ENCODE results near the gene ZNF264.
"Not testable (repeated sequence)": the region's sequence is repeated elsewhere in the genome, so short reads cannot be mapped to it uniquely, and the experiment has no call there.

The ZNF264 gene

GRCh38 chr19:57191141-57192076 is at the start of gene ZNF264:
ZNF264 (plus strand) TSS chr19:57191500; CDS start chr19:57191914, 414 bp downstream.
- DNase-seq (ENCODE audit: low read depth in 3 of 3): peak; percentile 81 to 87 (median 82)

GRCh38 chr19:57141699-57142098 is 49.6 kb upstream of the ZNF264 start:
- DNase-seq (ENCODE audit: low read depth in 3 of 3): no peak

GRCh38 chr19:57152921-57153320 is 38.4 kb upstream of the ZNF264 start:
- no peak for DNase-seq (ENCODE audit: low read depth in 3 of 3)

GRCh38 chr19:57161985-57162539 is 29.2 kb upstream of the ZNF264 start:
- no peak for DNase-seq (ENCODE audit: low read depth in 3 of 3)

- no peak for DNase-seq (ENCODE audit: low read depth in 3 of 3)
Observed at GRCh38 chr19:57165846-57166245, 25.5 kb upstream of the ZNF264 start.

- no peak for DNase-seq (ENCODE audit: low read depth in 3 of 3)
Observed at GRCh38 chr19:57167385-57167784, 23.9 kb upstream of the ZNF264 start, which contains the start of gene DUXA. DUXA (minus strand) TSS chr19:57167485; CDS start chr19:57167443, 42 bp downstream.

- DNase-seq (ENCODE audit: low read depth in 3 of 3): peak in 1 of 3 experiments; percentile 5
Observed at GRCh38 chr19:57171551-57172081, 19.7 kb upstream of the ZNF264 start.

- DNase-seq (ENCODE audit: low read depth in 3 of 3): no peak
Observed at GRCh38 chr19:57190301-57190700, 999 bp upstream of the ZNF264 start.

GRCh38 chr19:57192077-57192420 is 749 bp downstream of the ZNF264 start:
- no peak for DNase-seq (ENCODE audit: low read depth in 3 of 3)

- DNase-seq (ENCODE audit: low read depth in 3 of 3): no peak
Observed at GRCh38 chr19:57192993-57193392, 1.7 kb downstream of the ZNF264 start.

- not testable (repeated sequence) for DNase-seq (ENCODE audit: low read depth in 3 of 3)
Observed at GRCh38 chr19:57197874-57198273, 6.6 kb downstream of the ZNF264 start.

- DNase-seq (ENCODE audit: low read depth in 3 of 3): no peak
Observed at GRCh38 chr19:57202160-57202559, 10.9 kb downstream of the ZNF264 start.

GRCh38 chr19:57210381-57210780 is 19.1 kb downstream of the ZNF264 start:
- no peak for DNase-seq (ENCODE audit: low read depth in 3 of 3)

- no peak for DNase-seq (ENCODE audit: low read depth in 3 of 3)
Observed at GRCh38 chr19:57212109-57212508, 20.8 kb downstream of the ZNF264 start.

GRCh38 chr19:57227502-57227901 is 36.2 kb downstream of the ZNF264 start:
- DNase-seq (ENCODE audit: low read depth in 3 of 3): no peak

GRCh38 chr19:57231686-57232085 is 40.4 kb downstream of the ZNF264 start:
- DNase-seq (ENCODE audit: low read depth in 3 of 3): no peak

GRCh38 chr19:57233207-57233606 is 41.9 kb downstream of the ZNF264 start:
- no peak for DNase-seq (ENCODE audit: low read depth in 3 of 3)

- no peak for DNase-seq (ENCODE audit: low read depth in 3 of 3)
Observed at GRCh38 chr19:57239982-57240310, 48.6 kb downstream of the ZNF264 start.

GRCh38 chr19:57240311-57241090 is 49.2 kb downstream of the ZNF264 start, which contains the start of gene ZNF805:
ZNF805 (plus strand) TSS chr19:57240632; CDS start chr19:57240892, 260 bp downstream.
- DNase-seq (ENCODE audit: low read depth in 3 of 3): peak; percentile 91 to 94 (median 93)

GRCh38 chr19:57241176-57241575 is 49.9 kb downstream of the ZNF264 start:
- DNase-seq (ENCODE audit: low read depth in 3 of 3): no peak

- no peak for DNase-seq (ENCODE audit: low read depth in 3 of 3)
Observed at GRCh38 chr19:57242821-57243220, 51.5 kb downstream of the ZNF264 start.

GRCh38 chr19:57244513-57244912 is 53.2 kb downstream of the ZNF264 start:
- no peak for DNase-seq (ENCODE audit: low read depth in 3 of 3)

Data from stimulated activated CD4-positive, alpha-beta T cell treated with anti-CD3 and anti-CD28 coated beads, TNF-alpha, amount 100 ng/mL, for 24 hours (primary cell).